Inflammatory macrophage (primary cell): ENCODE data around the gene FGF18.
A peak's percentile ranks its signal among the peaks of the same experiment; 100 is the strongest.
"Not testable (repeated sequence)": the region's sequence is repeated elsewhere in the genome, so short reads cannot be mapped to it uniquely, and the experiment has no call there.

Experiments
- DNase-seq, 2 donors: peaks; one replicate each; pipeline ENCODE4 v3.0.0-alpha.2; 2020 to 2022

The FGF18 gene

GRCh38 chr5:171475596-171475995, 56.1 kb downstream of the FGF18 start:
- DNase-seq, result no peak

GRCh38 chr5:171476701-171477100, 57.3 kb downstream of the FGF18 start:
- peak; percentile 42 to 59 for DNase-seq

- DNase-seq, result no peak
Measured at GRCh38 chr5:171477101-171477500, 57.7 kb downstream of the FGF18 start.

- DNase-seq, result no peak
Measured at GRCh38 chr5:171477666-171478065, 58.2 kb downstream of the FGF18 start.

GRCh38 chr5:171478946-171479775, 59.7 kb downstream of the FGF18 start:
- no peak for DNase-seq

- DNase-seq, result no peak
Measured at GRCh38 chr5:171479776-171480125, 60.3 kb downstream of the FGF18 start.

- DNase-seq, result no peak
Measured at GRCh38 chr5:171480239-171480638, 60.8 kb downstream of the FGF18 start.

- no peak for DNase-seq
Measured at GRCh38 chr5:171481571-171482433, 62.4 kb downstream of the FGF18 start.

GRCh38 chr5:171482434-171482730, 62.9 kb downstream of the FGF18 start:
- no peak for DNase-seq

GRCh38 chr5:171483551-171484135, 64.2 kb downstream of the FGF18 start:
- DNase-seq, result no peak

- DNase-seq, result peak in 1 of 2 donors; percentile 17
Measured at GRCh38 chr5:171484460-171484899, 65.0 kb downstream of the FGF18 start.

- no peak for DNase-seq
Measured at GRCh38 chr5:171485668-171486067, 66.2 kb downstream of the FGF18 start.

- DNase-seq, result no peak
Measured at GRCh38 chr5:171486613-171487012, 67.2 kb downstream of the FGF18 start.

GRCh38 chr5:171488876-171489275, 69.4 kb downstream of the FGF18 start:
- no peak for DNase-seq

- DNase-seq, result no peak
Measured at GRCh38 chr5:171492781-171493180, 73.3 kb downstream of the FGF18 start.

GRCh38 chr5:171493646-171494393, 74.4 kb downstream of the FGF18 start:
- no peak for DNase-seq

- DNase-seq, result no peak
Measured at GRCh38 chr5:171494452-171495121, 75.1 kb downstream of the FGF18 start.

GRCh38 chr5:171495122-171495700, 75.8 kb downstream of the FGF18 start:
- DNase-seq, result no peak

GRCh38 chr5:171496456-171496855, 77.0 kb downstream of the FGF18 start:
- no peak for DNase-seq

GRCh38 chr5:171497494-171497893, 78.0 kb downstream of the FGF18 start:
- not testable (repeated sequence) for DNase-seq

- no peak for DNase-seq
Measured at GRCh38 chr5:171498166-171498565, 78.7 kb downstream of the FGF18 start.

- no peak for DNase-seq
Measured at GRCh38 chr5:171499611-171500010, 80.2 kb downstream of the FGF18 start.
